Nephron (organoid): ENCODE results near the gene SH3BP5.
A peak's percentile ranks its signal among the peaks of the same experiment; 100 is the strongest.

Source experiments
- H3K27ac Mint-ChIP-seq, 3 experiments: 2 replicates each; pipeline ENCODE4 v1.8.0; 2020; ENCODE audit warnings: mixed read lengths in 3 of 3, mild to moderate bottlenecking in 2 of 3, moderate library complexity in 1 of 3
- H3K27me3 Mint-ChIP-seq: 2 replicates; pipeline ENCODE4 v1.8.0; 2021; ENCODE audit warnings: low read depth, mild to moderate bottlenecking, moderate library complexity, mixed read lengths
- H3K36me3 Mint-ChIP-seq: 2 replicates; pipeline ENCODE4 v1.8.0; 2020; ENCODE audit warnings: low read depth, mixed read lengths
- H3K4me1 Mint-ChIP-seq: 2 replicates; pipeline ENCODE4 v1.8.0; 2020; ENCODE audit warnings: mixed read lengths
- H3K4me3 Mint-ChIP-seq, 3 experiments: 2 replicates each; pipeline ENCODE4 v1.8.0; 2020; ENCODE audit warnings: mild to moderate bottlenecking in 3 of 3, mixed read lengths in 3 of 3, moderate library complexity in 2 of 3
- H3K9me3 Mint-ChIP-seq: 2 replicates; pipeline ENCODE4 v1.8.0; 2020; ENCODE audit warnings: mixed read lengths
- CTCF ChIP-seq, 3 experiments: fragments of 200-600 bp; sonication (generic); IDR thresholded peaks; one replicate each; pipeline ENCODE4 v1.5.0; 2021; ENCODE audit warnings: antibody characterized with exemption in 3 of 3; ENCODE audit not compliant: unreplicated experiment in 3 of 3

SH3BP5 gene

GRCh38 chr3:15310491-15311370 lies 21.7 kb downstream of the SH3BP5 start:
- peak overlapping the region in 2 of 3 experiments; percentile 2 to 35 for H3K4me3 Mint-ChIP-seq
- no peak for TF ChIP-seq CTCF (IDR thresholded peaks at IDR 0.05; ENCODE audit: unreplicated experiment in 3 of 3)
- peak overlapping the region; percentile 92 to 98 (median 93) for H3K27ac Mint-ChIP-seq
- H3K36me3 Mint-ChIP-seq, result no peaks in the 10 kb centered on the region
- peaks cover 52% of the 10 kb centered on the region for H3K4me1 Mint-ChIP-seq
- H3K27me3 Mint-ChIP-seq, result no peaks in the 10 kb centered on the region
- no peaks in the 10 kb centered on the region for H3K9me3 Mint-ChIP-seq

- Mint-ChIP-seq H3K27me3 (no peaks in the 10 kb centered on the region), H3K27ac (peak overlapping the region; percentile 92 to 98 (median 93)), H3K9me3 (no peaks in the 10 kb centered on the region), H3K4me1 (peaks cover 52% of the 10 kb centered on the region), H3K4me3 (peak overlapping the region in 1 of 3 experiments; percentile 35), H3K36me3 (no peaks in the 10 kb centered on the region)
- TF ChIP-seq CTCF (IDR thresholded peaks at IDR 0.05; ENCODE audit: unreplicated experiment in 3 of 3), result no peak
Observed at GRCh38 chr3:15309662-15310335, 22.6 kb downstream of the SH3BP5 start.

GRCh38 chr3:15307580-15307979 lies 24.8 kb downstream of the SH3BP5 start:
- H3K36me3 Mint-ChIP-seq, result peaks cover 15% of the 10 kb centered on the region
- H3K4me3 Mint-ChIP-seq, result no peak overlapping the region
- H3K27me3 Mint-ChIP-seq, result no peaks in the 10 kb centered on the region
- H3K4me1 Mint-ChIP-seq, result peaks cover 40% of the 10 kb centered on the region
- H3K27ac Mint-ChIP-seq, result peak overlapping the region in 2 of 3 experiments; percentile 69 to 98
- H3K9me3 Mint-ChIP-seq, result no peaks in the 10 kb centered on the region
- no peak for TF ChIP-seq CTCF (IDR thresholded peaks at IDR 0.05; ENCODE audit: unreplicated experiment in 3 of 3)

- H3K4me1 Mint-ChIP-seq, result peaks cover 35% of the 10 kb centered on the region
Observed at GRCh38 chr3:15306979-15307359, 25.4 kb downstream of the SH3BP5 start.

GRCh38 chr3:15305359-15305844 lies 27.0 kb downstream of the SH3BP5 start:
- H3K4me3 Mint-ChIP-seq, result peak overlapping the region in 1 of 3 experiments; percentile 1

More at GRCh38 chr3:15306979-15307359, 25.4 kb downstream of the SH3BP5 start:
- H3K27ac Mint-ChIP-seq, result peak overlapping the region in 1 of 3 experiments; percentile 98
- H3K27me3 Mint-ChIP-seq, result no peaks in the 10 kb centered on the region
- H3K9me3 Mint-ChIP-seq, result no peaks in the 10 kb centered on the region
- H3K4me3 Mint-ChIP-seq, result no peak overlapping the region
- H3K36me3 Mint-ChIP-seq, result peaks cover 20% of the 10 kb centered on the region
- TF ChIP-seq CTCF (IDR thresholded peaks at IDR 0.05; ENCODE audit: unreplicated experiment in 3 of 3), result no peak

More at GRCh38 chr3:15305359-15305844, 27.0 kb downstream of the SH3BP5 start:
- Mint-ChIP-seq H3K36me3 (peaks cover 29% of the 10 kb centered on the region), H3K27ac (peak overlapping the region; percentile 41 to 78 (median 46)), H3K9me3 (no peaks in the 10 kb centered on the region), H3K4me1 (peaks cover 29% of the 10 kb centered on the region), H3K27me3 (peaks cover 3% of the 10 kb centered on the region)
- peak; percentile 22 to 36 (median 28) for TF ChIP-seq CTCF (IDR thresholded peaks at IDR 0.05; ENCODE audit: unreplicated experiment in 3 of 3)
